Endothelial cell of umbilical vein (primary cell): ENCODE data around the gene TBC1D9. TPM values are rescaled to one million over a fixed set of nuclear protein-coding genes. Genes with fewer than 3 reads are reported as not detected.

ENCODE experiments used
- BruUV-seq: library from RNA; stranded (reverse); fragments of 400-500 nt; replicated peaks from 2 replicates; lab custom pipeline; 2021; lab: Mats Ljungman, UMichigan
- CTCF ChIA-PET: fragments of 300-600, 350-600 bp; sonication (Branson Sonifier 250); formaldehyde crosslinking; loops from one replicate; lab custom pipeline; 2021; ENCODE audit warnings: antibody characterized with exemption, inconsistent platforms; lab: Charles Lee
- POLR2A ChIA-PET: fragments of 300-600, 350-600 bp; sonication (Branson Sonifier 250); formaldehyde crosslinking; loops from one replicate; lab custom pipeline; 2021; ENCODE audit warnings: antibody characterized with exemption, inconsistent platforms; lab: Charles Lee
- DNase-seq: peaks from one replicate; pipeline ENCODE4 v3.0.0-alpha.2; 2011; ENCODE audit warnings: low read depth, low spot score
- FAIRE-seq: peaks from 2 replicates; lab custom pipeline; 2011; peaks lifted over from hg19 to GRCh38; lab: Jason Lieb, UNC
- H2AFZ ChIP-seq: 2 replicates; pipeline ENCODE4 v1.6.0; 2012; ENCODE audit warnings: low read depth, low read length, control low read depth, inconsistent platforms
- H3K27ac ChIP-seq: 2 replicates; pipeline ENCODE4 v1.5.1; 2011; ENCODE audit warnings: low read depth, mild to moderate bottlenecking, control low read depth, low read length, moderate library complexity; ENCODE audit not compliant: insufficient read depth
- H3K27me3 ChIP-seq, 2 experiments: 2 replicates each; pipeline versions ENCODE4 v1.6.0 to v1.6.1; 2011; ENCODE audit warnings: low read length in 2 of 2, mixed read lengths in 1 of 2; ENCODE audit not compliant: control insufficient read depth in 2 of 2, insufficient read depth in 2 of 2
- H3K36me3 ChIP-seq, 2 experiments: 2 replicates in 1 of 2; 3 replicates in 1 of 2; pipeline ENCODE4 v1.5.1; 2011; ENCODE audit warnings: low read length in 2 of 2, mild to moderate bottlenecking in 1 of 2, moderate library complexity in 1 of 2; ENCODE audit not compliant: control insufficient read depth in 2 of 2, insufficient read depth in 2 of 2; ENCODE audit errors: extremely low read depth in 1 of 2
- H3K4me1 ChIP-seq: 3 replicates; pipeline ENCODE4 v1.5.1; 2011; ENCODE audit warnings: mild to moderate bottlenecking, low read length; ENCODE audit not compliant: control insufficient read depth, insufficient read depth; ENCODE audit errors: extremely low read depth
- H3K4me2 ChIP-seq: 2 replicates; pipeline ENCODE4 v1.6.1; 2011; ENCODE audit warnings: low read length, control low read depth, mixed read lengths; ENCODE audit not compliant: insufficient read depth
- H3K4me3 ChIP-seq, 3 experiments: fragments of 200-600 bp in 1 of 3; sonication (generic), shearing (Covaris generic) in 1 of 3; replicated peaks in 1 of 3; 2 replicates each; pipeline ENCODE4 v1.5.1; 2011 to 2016; ENCODE audit warnings: control low read depth in 3 of 3, low read length in 3 of 3, mild to moderate bottlenecking in 2 of 3, inconsistent platforms in 1 of 3, low read depth in 1 of 3, moderate library complexity in 1 of 3; ENCODE audit not compliant: insufficient read depth in 1 of 3
- H3K79me2 ChIP-seq: 2 replicates; pipeline ENCODE4 v1.6.0; 2012; ENCODE audit warnings: low read length, inconsistent platforms; ENCODE audit not compliant: control insufficient read depth, insufficient read depth
- H3K9ac ChIP-seq: replicated peaks from 2 replicates; pipeline ENCODE3; 2011; ENCODE audit warnings: low read length, control low read depth; ENCODE audit not compliant: insufficient read depth; ENCODE audit errors: extremely low read depth
- H3K9me1 ChIP-seq: replicated peaks from 3 replicates; pipeline ENCODE4 v1.6.0; 2011; ENCODE audit warnings: mild to moderate bottlenecking, low read length; ENCODE audit not compliant: control insufficient read depth, insufficient read depth; ENCODE audit errors: extremely low read depth
- H3K9me3 ChIP-seq: replicated peaks from 2 replicates; pipeline ENCODE4 v1.5.1; 2012; ENCODE audit warnings: low read length, inconsistent platforms; ENCODE audit not compliant: control insufficient read depth, insufficient read depth
- H4K20me1 ChIP-seq: replicated peaks from 2 replicates; pipeline ENCODE3; 2011; ENCODE audit warnings: mild to moderate bottlenecking, low read length; ENCODE audit not compliant: control insufficient read depth, insufficient read depth; ENCODE audit errors: extremely low read depth
- CTCF ChIP-seq, 2 donors: IDR thresholded peaks; 1 replicate in 1 of 2; 2 replicates in 1 of 2; pipeline ENCODE4 v1.5.1; 2011; ENCODE audit warnings: low read length in 2 of 2, mild to moderate bottlenecking in 2 of 2, moderate library complexity in 2 of 2, control low read depth in 1 of 2, inconsistent platforms in 1 of 2, low read depth in 1 of 2; ENCODE audit not compliant: insufficient read depth in 1 of 2; ENCODE audit errors: extremely low read depth in 1 of 2
- EZH2 ChIP-seq: IDR thresholded peaks from 2 replicates; pipeline ENCODE4 v1.6.1; 2012; ENCODE audit warnings: borderline replicate concordance, low read depth, mild to moderate bottlenecking, moderate library complexity, low read length, inconsistent platforms; ENCODE audit not compliant: severe bottlenecking
- FOS ChIP-seq: IDR thresholded peaks from 2 replicates; pipeline ENCODE4 v1.6.1; 2011; ENCODE audit warnings: mild to moderate bottlenecking, low read length, moderate library complexity, borderline replicate concordance; ENCODE audit not compliant: insufficient read depth
- GATA2 ChIP-seq: IDR thresholded peaks from 2 replicates; pipeline ENCODE4 v1.7.0; 2011; ENCODE audit warnings: low read depth, mild to moderate bottlenecking, moderate library complexity, mixed read lengths, low read length; ENCODE audit not compliant: insufficient read length, insufficient read depth
- JUN ChIP-seq: IDR thresholded peaks from 2 replicates; pipeline ENCODE4 v1.6.1; 2011; ENCODE audit warnings: borderline replicate concordance, low read depth; ENCODE audit not compliant: insufficient read length, insufficient read depth
- MAX ChIP-seq: IDR thresholded peaks from 2 replicates; pipeline ENCODE4 v1.6.1; 2011; ENCODE audit not compliant: insufficient read depth, insufficient read length
- MYC ChIP-seq: IDR thresholded peaks from one replicate; pipeline ENCODE4 v1.6.1; 2011; ENCODE audit warnings: mild to moderate bottlenecking, low read depth, low read length
- POLR2A ChIP-seq: IDR thresholded peaks from 2 replicates; pipeline ENCODE4 v1.6.1; 2012; ENCODE audit warnings: low read depth, mild to moderate bottlenecking, control low read depth, low read length
- POLR2AphosphoS5 ChIP-seq: IDR thresholded peaks from 2 replicates; pipeline ENCODE4 v1.6.1; 2012; ENCODE audit warnings: low read depth, mild to moderate bottlenecking, control low read depth, low read length, moderate library complexity; ENCODE audit not compliant: insufficient read depth
- dilution Hi-C: fragments of 300-500 bp; cut with MboI; formaldehyde crosslinking; loops from one replicate; pipeline ENCODE4 v1.15.0; 2019; ENCODE audit warnings: low sequenced_read_pairs; ENCODE audit not compliant: extremely low pct_ligation_motif_present
- intact Hi-C: fragments of 100-400 bp; cut with micrococcal nuclease; formaldehyde crosslinking; loops from one replicate; pipeline ENCODE4 v1.10.0; 2022
- polyA plus RNA-seq, 4 experiments: library from polyadenylated mRNA; depleted of rRNA in 3 of 4; stranded (reverse) in 3 of 4; unstranded in 1 of 4; fragments of >200 nt; gene quantifications; 2 replicates each; pipeline versions ENCODE4 v1.2.1 to v1.2.3, GENCODE V29; 2011 to 2012; ENCODE audit warnings: missing spikeins in 1 of 4
- total RNA-seq: library from RNA; stranded (reverse); gene quantifications from 2 replicates; pipeline ENCODE4 v1.2.3, GENCODE V29; 2021

TBC1D9 gene
- total and polyA plus RNA-seq, 2 donors (not counting 3 experiments of a cell fraction or from before 2014, with no cell fraction given), result 21.7 to 45.3 TPM

GRCh38 chr4:140640150-140640748 is 115.9 kb downstream of the TBC1D9 start:
- Histone ChIP-seq H3K9ac (no peak overlapping the region), H3K4me3 (no peak overlapping the region), H3K36me3 (peaks cover 10 to 27% of the 10 kb centered on the region in 2 experiments), H3K27me3 (no peaks in the 10 kb centered on the region), H2AFZ (no peak overlapping the region), H3K4me2 (no peak overlapping the region), H3K27ac (no peak overlapping the region), H4K20me1 (peaks cover 2% of the 10 kb centered on the region), H3K79me2 (no peaks in the 10 kb centered on the region), H3K9me3 (no peaks in the 10 kb centered on the region), H3K9me1 (no peaks in the 10 kb centered on the region), H3K4me1 (no peaks in the 10 kb centered on the region)
- DNase-seq, result no peak
- dilution Hi-C loops (no loop called here), intact Hi-C loops (no loop called here)
- POLR2A ChIA-PET, result no interaction called here
- TF ChIP-seq CTCF (IDR thresholded peaks at IDR 0.05; ENCODE audit: extremely low read depth in 1 of 2, insufficient read depth in 1 of 2, low read depth in 1 of 2, low read length in 2 of 2) (no peak), MYC (no peak), GATA2 (no peak), EZH2 (no peak), MAX (no peak), POLR2AphosphoS5 (no peak), POLR2A (no peak), JUN (no peak), FOS (no peak)
- CTCF ChIA-PET, result interaction anchor here (0.8 kb wide), 1 partner anchor 280 kb away, joined by 3 read pairs; no protein-coding TSS in a partner anchor
- FAIRE-seq, result no peak
- no TSS peak for BruUV-seq
